GM23338 (cell line): ENCODE results near the gene UBASH3A. TPM values are rescaled to one million over a fixed set of nuclear protein-coding genes. Genes with fewer than 3 reads are reported as not detected.

Source experiments
- ATAC-seq: fragments of 200-7000 bp; cut with Tn5 transposase; 3 replicates; pipeline ENCODE4 v1.9.1; 2020
- DNase-seq: peaks from one replicate; pipeline ENCODE4 v3.0.0-alpha.2; 2015; ENCODE audit warnings: low spot score
- H2AFZ ChIP-seq: fragments of 200-600 bp; sonication (generic); 2 replicates; pipeline ENCODE4 v1.8.0; 2016; ENCODE audit warnings: antibody characterized with exemption, mild to moderate bottlenecking, moderate library complexity
- H3F3A ChIP-seq: fragments of 200-600 bp; sonication (generic); replicated peaks from 2 replicates; pipeline ENCODE4 v1.8.0; 2017; ENCODE audit warnings: antibody characterized with exemption, mixed run types, low read depth
- H3K27ac ChIP-seq: fragments of 200-600 bp; sonication (generic); 2 replicates; pipeline ENCODE4 v1.6.1; 2016; ENCODE audit warnings: low read depth
- H3K27me3 ChIP-seq: fragments of 200-600 bp; sonication (generic); 2 replicates; pipeline ENCODE4 v1.8.0; 2016; ENCODE audit warnings: mild to moderate bottlenecking, mixed run types, moderate library complexity; ENCODE audit not compliant: insufficient read depth
- H3K36me3 ChIP-seq: fragments of 200-600 bp; sonication (generic); 2 replicates; pipeline ENCODE4 v1.8.0; 2016; ENCODE audit warnings: mild to moderate bottlenecking; ENCODE audit not compliant: insufficient read depth
- H3K4me1 ChIP-seq: fragments of 200-600 bp; sonication (generic); 2 replicates; pipeline ENCODE4 v1.8.0; 2016; ENCODE audit warnings: mild to moderate bottlenecking, moderate library complexity; ENCODE audit not compliant: insufficient read depth
- H3K4me2 ChIP-seq: fragments of 200-600 bp; sonication (generic); 2 replicates; pipeline ENCODE4 v1.7.1; 2017; ENCODE audit warnings: mixed run types
- H3K4me3 ChIP-seq: fragments of 200-600 bp; sonication (generic); 2 replicates; pipeline ENCODE4 v1.6.1; 2016; ENCODE audit warnings: mixed run types
- H3K79me2 ChIP-seq: fragments of 200-600 bp; sonication (generic); replicated peaks from 2 replicates; pipeline ENCODE4 v1.8.0; 2017; ENCODE audit warnings: mild to moderate bottlenecking; ENCODE audit not compliant: insufficient read depth
- H3K9me2 ChIP-seq: fragments of 200-600 bp; sonication (generic); 2 replicates; pipeline ENCODE4 v1.8.0; 2017; ENCODE audit not compliant: insufficient read depth
- H4K20me1 ChIP-seq: fragments of 200-600 bp; sonication (generic); replicated peaks from 2 replicates; pipeline ENCODE4 v1.8.0; 2017; ENCODE audit warnings: mild to moderate bottlenecking; ENCODE audit not compliant: insufficient read depth
- H3K27ac Mint-ChIP-seq: 2 replicates; pipeline ENCODE4 v1.8.0; 2020; ENCODE audit warnings: inconsistent platforms, mild to moderate bottlenecking, moderate library complexity, mixed read lengths
- H3K27me3 Mint-ChIP-seq: 3 replicates; pipeline ENCODE4 v1.8.0; 2022; ENCODE audit warnings: low read depth, mild to moderate bottlenecking, moderate library complexity, mixed read lengths, inconsistent platforms; ENCODE audit not compliant: insufficient read depth, poor library complexity
- H3K36me3 Mint-ChIP-seq: 3 replicates; pipeline ENCODE4 v1.8.0; 2021; ENCODE audit warnings: low read depth, mild to moderate bottlenecking, inconsistent platforms, moderate library complexity, mixed read lengths
- H3K4me1 Mint-ChIP-seq: 3 replicates; pipeline ENCODE4 v1.8.0; 2020; ENCODE audit warnings: mild to moderate bottlenecking, inconsistent platforms, mixed read lengths
- H3K4me3 Mint-ChIP-seq: 3 replicates; pipeline ENCODE4 v1.8.0; 2021; ENCODE audit warnings: moderate library complexity, mild to moderate bottlenecking, inconsistent platforms, mixed read lengths
- H3K9me3 Mint-ChIP-seq: 3 replicates; pipeline ENCODE4 v1.8.0; 2020; ENCODE audit warnings: moderate library complexity, mild to moderate bottlenecking, inconsistent platforms, mixed read lengths
- CREB1 ChIP-seq: fragments of 250-450 bp; sonication (Bioruptor Pico); IDR thresholded peaks from 2 replicates; pipeline ENCODE4 v1.5.0; 2020; ENCODE audit warnings: low read depth, mild to moderate bottlenecking, moderate library complexity
- CTCF ChIP-seq, 2 experiments: fragments of 200-600 bp in 1 of 2; sonication (generic) in 1 of 2; conservative IDR thresholded peaks; 2 replicates each; pipeline versions ENCODE4 v1.5.1 to v1.6.1; 2016 to 2017; ENCODE audit warnings: antibody characterized with exemption in 2 of 2, low read depth in 2 of 2, mild to moderate bottlenecking in 2 of 2, moderate library complexity in 1 of 2
- ETS1 ChIP-seq: IDR thresholded peaks from 2 replicates; pipeline ENCODE4 v1.6.1; 2016; ENCODE audit warnings: antibody characterized with exemption
- EZH2 ChIP-seq: fragments of 200-600 bp; sonication (generic); IDR thresholded peaks from one replicate; pipeline ENCODE4 v1.8.0; 2017; ENCODE audit warnings: antibody characterized with exemption, mild to moderate bottlenecking, low read depth; ENCODE audit not compliant: unreplicated experiment
- EZH2phosphoT487 ChIP-seq: fragments of 200-600 bp; sonication (generic); IDR thresholded peaks from one replicate; pipeline ENCODE4 v1.8.1; 2018; ENCODE audit warnings: antibody characterized with exemption; ENCODE audit not compliant: unreplicated experiment
- JUNB ChIP-seq: IDR thresholded peaks from one replicate; pipeline ENCODE4 v1.6.1; 2016; ENCODE audit warnings: antibody characterized with exemption; ENCODE audit not compliant: unreplicated experiment
- NANOG ChIP-seq: IDR thresholded peaks from 2 replicates; pipeline ENCODE4 v1.6.1; 2016; ENCODE audit warnings: antibody characterized with exemption, borderline replicate concordance
- POLR2AphosphoS5 ChIP-seq: IDR thresholded peaks from 2 replicates; pipeline ENCODE4 v1.6.1; 2016; ENCODE audit warnings: antibody characterized with exemption, low read depth
- REST ChIP-seq: IDR thresholded peaks from one replicate; pipeline ENCODE4 v1.6.1; 2018; ENCODE audit warnings: antibody characterized with exemption; ENCODE audit not compliant: unreplicated experiment
- STAT1 ChIP-seq: IDR thresholded peaks from one replicate; pipeline ENCODE4 v1.6.1; 2016; ENCODE audit warnings: antibody characterized with exemption; ENCODE audit not compliant: unreplicated experiment
- ZNF114 ChIP-seq: fragments of 250-450 bp; sonication (Bioruptor Pico); IDR thresholded peaks from 2 replicates; pipeline ENCODE4 v1.5.0; 2020; ENCODE audit warnings: mild to moderate bottlenecking, moderate library complexity
- ZNF331 ChIP-seq: fragments of 250-450 bp; sonication (Bioruptor Pico); IDR thresholded peaks from 2 replicates; pipeline ENCODE4 v1.5.0; 2020; ENCODE audit warnings: low read depth, mild to moderate bottlenecking, moderate library complexity
- ZNF462 ChIP-seq: fragments of 250-450 bp; sonication (Bioruptor Pico); IDR thresholded peaks from 2 replicates; pipeline ENCODE4 v1.5.0; 2020; ENCODE audit warnings: mild to moderate bottlenecking, moderate library complexity
- polyA plus RNA-seq: library from polyadenylated mRNA; unstranded; fragments of >200 nt; fragmentation: Nextera tagmentation; extraction: Ambion mirVana; gene quantifications from 2 replicates; pipeline ENCODE4 v1.2.1, GENCODE V29; 2016
- total RNA-seq: library from RNA; depleted of rRNA; stranded (reverse); fragments of >200 nt; shearing (Covaris generic); gene quantifications from 2 replicates; pipeline ENCODE4 v1.2.3, GENCODE V29; 2014

Gene UBASH3A
- total and polyA plus RNA-seq, 2 experiments from 2014 or later = not detected

GRCh38 chr21:42412636-42412933 lies 8.9 kb downstream of the UBASH3A start:
- TF ChIP-seq REST (no peak), JUNB (no peak), EZH2 (no peak), CTCF (conservative IDR thresholded peaks at IDR 0.05; ENCODE audit: low read depth in 2 of 2) (no peak), ZNF331 (CRISPR knock-in tag) (no peak), EZH2phosphoT487 (no peak), POLR2AphosphoS5 (no peak), NANOG (no peak), ZNF462 (no peak), STAT1 (no peak), ETS1 (no peak), CREB1 (CRISPR knock-in tag) (no peak), ZNF114 (CRISPR knock-in tag) (no peak)
- Histone ChIP-seq H4K20me1 (no peaks in the 10 kb centered on the region), H3K4me3 (no peak overlapping the region), H2AFZ (no peak overlapping the region), H3F3A (no peaks in the 10 kb centered on the region), H3K79me2 (no peaks in the 10 kb centered on the region), H3K4me2 (no peak overlapping the region), H3K4me1 (no peaks in the 10 kb centered on the region), H3K27ac (no peak overlapping the region), H3K9me2 (no peaks in the 10 kb centered on the region), H3K27me3 (no peaks in the 10 kb centered on the region), H3K36me3 (no peaks in the 10 kb centered on the region)
- ATAC-seq (no peak), DNase-seq (no peak)
- H3K27ac Mint-ChIP-seq = no peak overlapping the region
- H3K9me3 Mint-ChIP-seq = no peaks in the 10 kb centered on the region
- H3K27me3 Mint-ChIP-seq = peaks cover 7% of the 10 kb centered on the region
- no peaks in the 10 kb centered on the region for H3K36me3 Mint-ChIP-seq
- no peak overlapping the region for H3K4me3 Mint-ChIP-seq
- peaks cover 12% of the 10 kb centered on the region for H3K4me1 Mint-ChIP-seq
